ENCODE results near the gene TMEM198. TPM values are rescaled to one million over a fixed set of nuclear protein-coding genes. Genes with fewer than 3 reads are reported as not detected.

TMEM198 gene
- polyA plus RNA-seq, 1 donor from 2014 or later, result 44.0 TPM

GRCh38 chr2:219513787-219514186 is 30.0 kb upstream of the TMEM198 start:
- Histone ChIP-seq H2AFZ (ENCODE audit: low read depth, low read length) (no peak overlapping the region), H3K79me2 (replicated peaks; ENCODE audit: insufficient read depth, low read length) (no peaks in the 10 kb centered on the region), H3K27me3 (ENCODE audit: insufficient read depth, low read depth, low read length) (no peaks in the 10 kb centered on the region), H3K4me2 (ENCODE audit: low read length) (peak overlapping the region; percentile 73), H3F3A (ENCODE audit: insufficient read depth, low read length, poor library complexity, severe bottlenecking) (no peaks in the 10 kb centered on the region), H3K4me3 (ENCODE audit: low read length) (peak overlapping the region; percentile 59), H3K9ac (ENCODE audit: low read length) (peak overlapping the region; percentile 59), H3K36me3 (ENCODE audit: insufficient read depth, low read length) (no peaks in the 10 kb centered on the region), H3K9me2 (ENCODE audit: insufficient read depth, low read length) (no peaks in the 10 kb centered on the region), H4K20me1 (ENCODE audit: insufficient read depth) (no peaks in the 10 kb centered on the region), H3K27ac (ENCODE audit: low read length) (peak overlapping the region; percentile 12), H3K9me3 (ENCODE audit: low read length) (no peaks in the 10 kb centered on the region)
- TF ChIP-seq POLR2AphosphoS5 (IDR thresholded peaks at IDR 0.05) (no peak), MXI1 (conservative IDR thresholded peaks at IDR 0.05; ENCODE audit: poor library complexity, severe bottlenecking) (no peak), TAF1 (IDR thresholded peaks at IDR 0.05; ENCODE audit: low read depth) (no peak), EP300 (conservative IDR thresholded peaks at IDR 0.05; ENCODE audit: poor library complexity, severe bottlenecking) (no peak), SMC3 (conservative IDR thresholded peaks at IDR 0.05; ENCODE audit: poor library complexity) (no peak), EZH2 (IDR thresholded peaks at IDR 0.05; ENCODE audit: borderline replicate concordance, insufficient read depth, low read length, poor library complexity, severe bottlenecking) (no peak), RAD21 (conservative IDR thresholded peaks at IDR 0.05) (no peak)
- TF ChIP-seq, protein P1, sequence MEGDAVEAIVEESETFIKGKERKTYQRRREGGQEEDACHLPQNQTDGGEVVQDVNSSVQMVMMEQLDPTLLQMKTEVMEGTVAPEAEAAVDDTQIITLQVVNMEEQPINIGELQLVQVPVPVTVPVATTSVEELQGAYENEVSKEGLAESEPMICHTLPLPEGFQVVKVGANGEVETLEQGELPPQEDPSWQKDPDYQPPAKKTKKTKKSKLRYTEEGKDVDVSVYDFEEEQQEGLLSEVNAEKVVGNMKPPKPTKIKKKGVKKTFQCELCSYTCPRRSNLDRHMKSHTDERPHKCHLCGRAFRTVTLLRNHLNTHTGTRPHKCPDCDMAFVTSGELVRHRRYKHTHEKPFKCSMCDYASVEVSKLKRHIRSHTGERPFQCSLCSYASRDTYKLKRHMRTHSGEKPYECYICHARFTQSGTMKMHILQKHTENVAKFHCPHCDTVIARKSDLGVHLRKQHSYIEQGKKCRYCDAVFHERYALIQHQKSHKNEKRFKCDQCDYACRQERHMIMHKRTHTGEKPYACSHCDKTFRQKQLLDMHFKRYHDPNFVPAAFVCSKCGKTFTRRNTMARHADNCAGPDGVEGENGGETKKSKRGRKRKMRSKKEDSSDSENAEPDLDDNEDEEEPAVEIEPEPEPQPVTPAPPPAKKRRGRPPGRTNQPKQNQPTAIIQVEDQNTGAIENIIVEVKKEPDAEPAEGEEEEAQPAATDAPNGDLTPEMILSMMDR (IDR thresholded peaks at IDR 0.05; ENCODE audit: poor library complexity, severe bottlenecking), result no peak
- TF ChIP-seq, protein P2, sequence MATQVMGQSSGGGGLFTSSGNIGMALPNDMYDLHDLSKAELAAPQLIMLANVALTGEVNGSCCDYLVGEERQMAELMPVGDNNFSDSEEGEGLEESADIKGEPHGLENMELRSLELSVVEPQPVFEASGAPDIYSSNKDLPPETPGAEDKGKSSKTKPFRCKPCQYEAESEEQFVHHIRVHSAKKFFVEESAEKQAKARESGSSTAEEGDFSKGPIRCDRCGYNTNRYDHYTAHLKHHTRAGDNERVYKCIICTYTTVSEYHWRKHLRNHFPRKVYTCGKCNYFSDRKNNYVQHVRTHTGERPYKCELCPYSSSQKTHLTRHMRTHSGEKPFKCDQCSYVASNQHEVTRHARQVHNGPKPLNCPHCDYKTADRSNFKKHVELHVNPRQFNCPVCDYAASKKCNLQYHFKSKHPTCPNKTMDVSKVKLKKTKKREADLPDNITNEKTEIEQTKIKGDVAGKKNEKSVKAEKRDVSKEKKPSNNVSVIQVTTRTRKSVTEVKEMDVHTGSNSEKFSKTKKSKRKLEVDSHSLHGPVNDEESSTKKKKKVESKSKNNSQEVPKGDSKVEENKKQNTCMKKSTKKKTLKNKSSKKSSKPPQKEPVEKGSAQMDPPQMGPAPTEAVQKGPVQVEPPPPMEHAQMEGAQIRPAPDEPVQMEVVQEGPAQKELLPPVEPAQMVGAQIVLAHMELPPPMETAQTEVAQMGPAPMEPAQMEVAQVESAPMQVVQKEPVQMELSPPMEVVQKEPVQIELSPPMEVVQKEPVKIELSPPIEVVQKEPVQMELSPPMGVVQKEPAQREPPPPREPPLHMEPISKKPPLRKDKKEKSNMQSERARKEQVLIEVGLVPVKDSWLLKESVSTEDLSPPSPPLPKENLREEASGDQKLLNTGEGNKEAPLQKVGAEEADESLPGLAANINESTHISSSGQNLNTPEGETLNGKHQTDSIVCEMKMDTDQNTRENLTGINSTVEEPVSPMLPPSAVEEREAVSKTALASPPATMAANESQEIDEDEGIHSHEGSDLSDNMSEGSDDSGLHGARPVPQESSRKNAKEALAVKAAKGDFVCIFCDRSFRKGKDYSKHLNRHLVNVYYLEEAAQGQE (IDR thresholded peaks at IDR 0.05; ENCODE audit: borderline replicate concordance), result no peak

GRCh38 chr2:219514196-219514761 is 29.5 kb upstream of the TMEM198 start, which contains the start of gene ASIC4:
Gene ASIC4, plus strand, starts transcription at chr2:219514482. Its CDS starts 243 bp downstream, at chr2:219514725.
- Histone ChIP-seq H3K4me2 (ENCODE audit: low read length) (peak within 1 kb of the TSS; percentile 73), H3K9me3 (ENCODE audit: low read length) (no peaks in the 10 kb centered on the region), H3K9ac (ENCODE audit: low read length) (peak within 1 kb of the TSS; percentile 59), H3F3A (ENCODE audit: insufficient read depth, low read length, poor library complexity, severe bottlenecking) (no peaks in the 10 kb centered on the region), H4K20me1 (ENCODE audit: insufficient read depth) (no peaks in the 10 kb centered on the region), H3K36me3 (ENCODE audit: insufficient read depth, low read length) (no peaks in the 10 kb centered on the region), H3K27ac (ENCODE audit: low read length) (peak within 1 kb of the TSS; percentile 12), H3K79me2 (replicated peaks; ENCODE audit: insufficient read depth, low read length) (no peaks in the 10 kb centered on the region), H3K27me3 (ENCODE audit: insufficient read depth, low read depth, low read length) (no peaks in the 10 kb centered on the region), H2AFZ (ENCODE audit: low read depth, low read length) (no peak within 1 kb of the TSS), H3K9me2 (ENCODE audit: insufficient read depth, low read length) (no peaks in the 10 kb centered on the region), H3K4me3 (ENCODE audit: low read length) (peak within 1 kb of the TSS; percentile 59)
- TF ChIP-seq TAF1 (IDR thresholded peaks at IDR 0.05; ENCODE audit: low read depth), result no peak
- peak; percentile 44 for TF ChIP-seq EP300 (conservative IDR thresholded peaks at IDR 0.05; ENCODE audit: poor library complexity, severe bottlenecking)
- TF ChIP-seq SMC3 (conservative IDR thresholded peaks at IDR 0.05; ENCODE audit: poor library complexity), result no peak
- peak; percentile 43 for TF ChIP-seq POLR2AphosphoS5 (IDR thresholded peaks at IDR 0.05)
- no peak for TF ChIP-seq EZH2 (IDR thresholded peaks at IDR 0.05; ENCODE audit: borderline replicate concordance, insufficient read depth, low read length, poor library complexity, severe bottlenecking)
- peak; percentile 56 for TF ChIP-seq MXI1 (conservative IDR thresholded peaks at IDR 0.05; ENCODE audit: poor library complexity, severe bottlenecking)
- TF ChIP-seq, protein P1 (IDR thresholded peaks at IDR 0.05; ENCODE audit: poor library complexity, severe bottlenecking), result peak; percentile 38
- peak; percentile 43 for TF ChIP-seq RAD21 (conservative IDR thresholded peaks at IDR 0.05)
- TF ChIP-seq, protein P2 (IDR thresholded peaks at IDR 0.05; ENCODE audit: borderline replicate concordance), result no peak
